Activated gamma-delta T cell treated with anti-CD3 and anti-CD28 coated beads, Interleukin-2, amount 50 U/mL, for 16 hours (primary cell): ENCODE measurements around the gene TRPM2.
"Not testable (repeated sequence)": the region's sequence is repeated elsewhere in the genome, so short reads cannot be mapped to it uniquely, and the experiment has no call there.

ENCODE experiments used
- DNase-seq: peaks from one replicate; pipeline ENCODE4 v3.0.0-alpha.2; 2020; ENCODE audit warnings: low read depth

The TRPM2 gene

GRCh38 chr21:44335266-44336059, 18.0 kb upstream of the TRPM2 start:
- DNase-seq = no peak

- DNase-seq = no peak
Measured at GRCh38 chr21:44337449-44337848, 16.0 kb upstream of the TRPM2 start.

- peak; percentile 17 for DNase-seq
Measured at GRCh38 chr21:44337941-44338895, 15.2 kb upstream of the TRPM2 start.

- peak; percentile 92 for DNase-seq
Measured at GRCh38 chr21:44338971-44339910, 14.2 kb upstream of the TRPM2 start, which contains the start of gene CFAP410. TSS of gene CFAP410 (minus strand) at chr21:44339390. CDS start at chr21:44339194, 196 bp downstream.

GRCh38 chr21:44341726-44342458, 11.5 kb upstream of the TRPM2 start:
- not testable (repeated sequence) for DNase-seq

GRCh38 chr21:44342981-44343380, 10.4 kb upstream of the TRPM2 start:
- not testable (repeated sequence) for DNase-seq

GRCh38 chr21:44344541-44345183, 8.8 kb upstream of the TRPM2 start:
- DNase-seq = no peak

GRCh38 chr21:44345495-44345894, 7.9 kb upstream of the TRPM2 start:
- no peak for DNase-seq

- no peak for DNase-seq
Measured at GRCh38 chr21:44347911-44348451, 5.4 kb upstream of the TRPM2 start.

GRCh38 chr21:44348861-44349260, 4.6 kb upstream of the TRPM2 start:
- DNase-seq = no peak

- no peak for DNase-seq
Measured at GRCh38 chr21:44349416-44349846, 4.0 kb upstream of the TRPM2 start.

- no peak for DNase-seq
Measured at GRCh38 chr21:44349847-44350772, 3.3 kb upstream of the TRPM2 start.

GRCh38 chr21:44350773-44351481, 2.5 kb upstream of the TRPM2 start:
- no peak for DNase-seq

GRCh38 chr21:44351535-44352252, 1.7 kb upstream of the TRPM2 start:
- DNase-seq = no peak

GRCh38 chr21:44352253-44352860, 1.1 kb upstream of the TRPM2 start:
- no peak for DNase-seq

- DNase-seq = no peak
Measured at GRCh38 chr21:44354001-44354405, 582 bp downstream of the TRPM2 start.
